Activated T-cell treated with anti-CD3 and anti-CD28 coated beads for 1 hour (primary cell): ENCODE measurements around the gene ELAVL2.

Experiments
- DNase-seq: peaks from one replicate; pipeline ENCODE4 v3.0.0-alpha.2; 2020; ENCODE audit warnings: low read depth

The ELAVL2 gene

GRCh38 chr9:23821375-23822181 is 4.5 kb downstream of the ELAVL2 start:
- DNase-seq: no peak

GRCh38 chr9:23820451-23821374 is 5.3 kb downstream of the ELAVL2 start:
- DNase-seq: no peak

- no peak for DNase-seq
Measured at GRCh38 chr9:23819403-23819802, 6.6 kb downstream of the ELAVL2 start.

- DNase-seq: no peak
Measured at GRCh38 chr9:23814243-23814642, 11.8 kb downstream of the ELAVL2 start.

GRCh38 chr9:23812673-23813072 is 13.4 kb downstream of the ELAVL2 start:
- DNase-seq: no peak

- DNase-seq: no peak
Measured at GRCh38 chr9:23811633-23812032, 14.4 kb downstream of the ELAVL2 start.

GRCh38 chr9:23803216-23803615 is 22.8 kb downstream of the ELAVL2 start:
- no peak for DNase-seq

GRCh38 chr9:23801523-23801922 is 24.5 kb downstream of the ELAVL2 start:
- DNase-seq: no peak

GRCh38 chr9:23799521-23799920 is 26.5 kb downstream of the ELAVL2 start:
- DNase-seq: no peak

- no peak for DNase-seq
Measured at GRCh38 chr9:23798325-23798724, 27.7 kb downstream of the ELAVL2 start.

GRCh38 chr9:23796209-23796608 is 29.8 kb downstream of the ELAVL2 start:
- DNase-seq: no peak

- DNase-seq: no peak
Measured at GRCh38 chr9:23790351-23791260, 35.4 kb downstream of the ELAVL2 start.

GRCh38 chr9:23789529-23790254 is 36.3 kb downstream of the ELAVL2 start:
- DNase-seq: no peak

GRCh38 chr9:23784962-23785361 is 41.1 kb downstream of the ELAVL2 start:
- DNase-seq: no peak

GRCh38 chr9:23783509-23783908 is 42.5 kb downstream of the ELAVL2 start:
- no peak for DNase-seq

GRCh38 chr9:23779220-23779619 is 46.8 kb downstream of the ELAVL2 start:
- no peak for DNase-seq

GRCh38 chr9:23777328-23777727 is 48.7 kb downstream of the ELAVL2 start:
- no peak for DNase-seq

GRCh38 chr9:23775549-23775948 is 50.5 kb downstream of the ELAVL2 start:
- no peak for DNase-seq

- no peak for DNase-seq
Measured at GRCh38 chr9:23774266-23774665, 51.8 kb downstream of the ELAVL2 start.

- no peak for DNase-seq
Measured at GRCh38 chr9:23772385-23772783, 53.7 kb downstream of the ELAVL2 start.

GRCh38 chr9:23771746-23772384 is 54.2 kb downstream of the ELAVL2 start:
- DNase-seq: no peak
